MG63 (cell line): Measurements from ENCODE around the gene NETO1. TPM values are rescaled to one million over a fixed set of nuclear protein-coding genes. Genes with fewer than 3 reads are reported as not detected.

Experiments
- DNase-seq: peaks from one replicate; pipeline ENCODE4 v3.0.0-alpha.2; 2020
- H3K27me3 ChIP-seq: fragments of 250-450 bp; sonication (Bioruptor Pico); 2 replicates; pipeline ENCODE4 v1.5.1; 2020; ENCODE audit warnings: mild to moderate bottlenecking, moderate library complexity
- H3K36me3 ChIP-seq: fragments of 250-450 bp; sonication (Bioruptor Pico); 2 replicates; pipeline ENCODE4 v1.5.1; 2020; ENCODE audit warnings: mild to moderate bottlenecking, moderate library complexity
- H3K4me3 ChIP-seq: fragments of 250-450 bp; sonication (Bioruptor Pico); 2 replicates; pipeline ENCODE4 v1.5.1; 2020; ENCODE audit warnings: mild to moderate bottlenecking, moderate library complexity
- H3K9me3 ChIP-seq: fragments of 250-450 bp; sonication (Bioruptor Pico); 2 replicates; pipeline ENCODE4 v1.5.1; 2020; ENCODE audit warnings: mild to moderate bottlenecking, moderate library complexity
- total RNA-seq: library from RNA; depleted of rRNA; stranded (reverse); fragments of >200 nt; shearing (Covaris generic); gene quantifications from 2 replicates; pipeline ENCODE4 v1.2.3, GENCODE V29; 2014; ENCODE audit warnings: low replicate concordance

NETO1 gene
- total RNA-seq, 1 experiment from 2014 or later = not detected

GRCh38 chr18:72783530-72783929 is 84.3 kb downstream of the NETO1 start:
- H3K27me3 ChIP-seq = no peaks in the 10 kb centered on the region
- H3K36me3 ChIP-seq = no peaks in the 10 kb centered on the region
- no peak for DNase-seq
- no peaks in the 10 kb centered on the region for H3K9me3 ChIP-seq
- no peak overlapping the region for H3K4me3 ChIP-seq

- Histone ChIP-seq H3K4me3 (no peak overlapping the region), H3K36me3 (no peaks in the 10 kb centered on the region), H3K9me3 (no peaks in the 10 kb centered on the region), H3K27me3 (no peaks in the 10 kb centered on the region)
- DNase-seq = no peak
Observed at GRCh38 chr18:72774914-72775313, 92.9 kb downstream of the NETO1 start.

- DNase-seq = no peak
- H3K9me3 ChIP-seq = no peaks in the 10 kb centered on the region
- H3K27me3 ChIP-seq = no peaks in the 10 kb centered on the region
- no peak overlapping the region for H3K4me3 ChIP-seq
- H3K36me3 ChIP-seq = no peaks in the 10 kb centered on the region
Observed at GRCh38 chr18:72772916-72773315, 94.9 kb downstream of the NETO1 start.

- Histone ChIP-seq H3K27me3 (no peaks in the 10 kb centered on the region), H3K36me3 (no peaks in the 10 kb centered on the region), H3K4me3 (no peak overlapping the region), H3K9me3 (no peaks in the 10 kb centered on the region)
- DNase-seq = no peak
Observed at GRCh38 chr18:72768681-72769229, 99.0 kb downstream of the NETO1 start.

- H3K9me3 ChIP-seq = no peaks in the 10 kb centered on the region
- no peak overlapping the region for H3K4me3 ChIP-seq
- no peaks in the 10 kb centered on the region for H3K36me3 ChIP-seq
- DNase-seq = no peak
- H3K27me3 ChIP-seq = no peaks in the 10 kb centered on the region
Observed at GRCh38 chr18:72762515-72763122, 105.2 kb downstream of the NETO1 start.

- H3K27me3 ChIP-seq = no peaks in the 10 kb centered on the region
- DNase-seq = no peak
- no peaks in the 10 kb centered on the region for H3K36me3 ChIP-seq
- no peaks in the 10 kb centered on the region for H3K9me3 ChIP-seq
- H3K4me3 ChIP-seq = no peak overlapping the region
Observed at GRCh38 chr18:72752220-72752619, 115.6 kb downstream of the NETO1 start.

- H3K36me3 ChIP-seq = no peaks in the 10 kb centered on the region
- H3K27me3 ChIP-seq = no peaks in the 10 kb centered on the region
- no peak for DNase-seq
- H3K4me3 ChIP-seq = no peak overlapping the region
- H3K9me3 ChIP-seq = no peaks in the 10 kb centered on the region
Observed at GRCh38 chr18:72742002-72742401, 125.8 kb downstream of the NETO1 start.

- DNase-seq = no peak
- Histone ChIP-seq H3K9me3 (no peaks in the 10 kb centered on the region), H3K36me3 (no peaks in the 10 kb centered on the region), H3K4me3 (no peak overlapping the region), H3K27me3 (no peaks in the 10 kb centered on the region)
Observed at GRCh38 chr18:72738136-72738535, 129.7 kb downstream of the NETO1 start.

- DNase-seq = peak; percentile 26
- Histone ChIP-seq H3K4me3 (no peak overlapping the region), H3K27me3 (no peaks in the 10 kb centered on the region), H3K9me3 (no peaks in the 10 kb centered on the region), H3K36me3 (no peaks in the 10 kb centered on the region)
Observed at GRCh38 chr18:72727776-72728175, 140.0 kb downstream of the NETO1 start.

- H3K36me3 ChIP-seq = no peaks in the 10 kb centered on the region
- DNase-seq = no peak
- H3K9me3 ChIP-seq = no peaks in the 10 kb centered on the region
- no peaks in the 10 kb centered on the region for H3K27me3 ChIP-seq
- H3K4me3 ChIP-seq = no peak overlapping the region
Observed at GRCh38 chr18:72727038-72727655, 140.6 kb downstream of the NETO1 start.

- no peaks in the 10 kb centered on the region for H3K9me3 ChIP-seq
- H3K4me3 ChIP-seq = no peak overlapping the region
- no peaks in the 10 kb centered on the region for H3K27me3 ChIP-seq
- no peak for DNase-seq
- no peaks in the 10 kb centered on the region for H3K36me3 ChIP-seq
Observed at GRCh38 chr18:72726201-72726600, 141.6 kb downstream of the NETO1 start.

- no peaks in the 10 kb centered on the region for H3K27me3 ChIP-seq
- no peak for DNase-seq
- no peaks in the 10 kb centered on the region for H3K36me3 ChIP-seq
- no peaks in the 10 kb centered on the region for H3K9me3 ChIP-seq
- no peak overlapping the region for H3K4me3 ChIP-seq
Observed at GRCh38 chr18:72721330-72721729, 146.5 kb downstream of the NETO1 start.

GRCh38 chr18:72720116-72720515 is 147.7 kb downstream of the NETO1 start:
- no peak for DNase-seq
- Histone ChIP-seq H3K9me3 (no peaks in the 10 kb centered on the region), H3K27me3 (no peaks in the 10 kb centered on the region)

GRCh38 chr18:72704202-72704601 is 163.6 kb downstream of the NETO1 start:
- Histone ChIP-seq H3K9me3 (no peaks in the 10 kb centered on the region; the same call in 1 of the 2 replicates), H3K27me3 (no peaks in the 10 kb centered on the region)
- DNase-seq = no peak

More at GRCh38 chr18:72720116-72720515, 147.7 kb downstream of the NETO1 start:
- Histone ChIP-seq H3K4me3 (no peak overlapping the region), H3K36me3 (no peaks in the 10 kb centered on the region)

GRCh38 chr18:72700961-72701710 is 166.7 kb downstream of the NETO1 start:
- Histone ChIP-seq H3K4me3 (no peak overlapping the region), H3K36me3 (no peaks in the 10 kb centered on the region), H3K27me3 (no peaks in the 10 kb centered on the region), H3K9me3 (no peaks in the 10 kb centered on the region; the same call in 1 of the 2 replicates)
- no peak for DNase-seq

More at GRCh38 chr18:72704202-72704601, 163.6 kb downstream of the NETO1 start:
- no peaks in the 10 kb centered on the region for H3K36me3 ChIP-seq
- no peak overlapping the region for H3K4me3 ChIP-seq

GRCh38 chr18:72697706-72698105 is 170.1 kb downstream of the NETO1 start:
- no peaks in the 10 kb centered on the region for H3K9me3 ChIP-seq
- no peak for DNase-seq
- H3K36me3 ChIP-seq = no peaks in the 10 kb centered on the region
- no peak overlapping the region for H3K4me3 ChIP-seq
- no peaks in the 10 kb centered on the region for H3K27me3 ChIP-seq

GRCh38 chr18:72692595-72692994 is 175.2 kb downstream of the NETO1 start:
- H3K27me3 ChIP-seq = no peaks in the 10 kb centered on the region

More at GRCh38 chr18:72692595-72692994, 175.2 kb downstream of the NETO1 start:
- DNase-seq = no peak
- Histone ChIP-seq H3K4me3 (no peak overlapping the region), H3K36me3 (no peaks in the 10 kb centered on the region), H3K9me3 (no peaks in the 10 kb centered on the region)
